Stomach (tissue), 4 donors: ENCODE data around the gene TSKS.

Source experiments
- EP300 ChIP-seq: sonication (generic); formaldehyde crosslinking; IDR thresholded peaks from one replicate; pipeline ENCODE4 v1.6.1; 2017; ENCODE audit warnings: antibody characterized with exemption
- POLR2A ChIP-seq, 4 donors: fragments of 450-650 bp; IDR thresholded peaks; one replicate each; pipeline ENCODE4 v1.6.1; 2016; ENCODE audit warnings: antibody characterized with exemption in 4 of 4, control low read depth in 2 of 4, mild to moderate bottlenecking in 1 of 4, moderate library complexity in 1 of 4
- POLR2AphosphoS5 ChIP-seq, 3 donors: sonication (generic); formaldehyde crosslinking; IDR thresholded peaks; one replicate each; pipeline ENCODE4 v1.6.1; 2016; ENCODE audit warnings: antibody characterized with exemption in 3 of 3
- TF ChIP-seq, protein P1 (sequence below), 7 experiments: fragments of 450-650 bp in 4 of 7; fragments of 200-600 bp in 3 of 7; sonication (generic) in 3 of 7; IDR thresholded peaks; one replicate each; pipeline ENCODE4 v1.5.1; 2016 to 2019; ENCODE audit warnings: antibody characterized with exemption in 7 of 7, control low read depth in 2 of 7, mild to moderate bottlenecking in 1 of 7

DNA sequence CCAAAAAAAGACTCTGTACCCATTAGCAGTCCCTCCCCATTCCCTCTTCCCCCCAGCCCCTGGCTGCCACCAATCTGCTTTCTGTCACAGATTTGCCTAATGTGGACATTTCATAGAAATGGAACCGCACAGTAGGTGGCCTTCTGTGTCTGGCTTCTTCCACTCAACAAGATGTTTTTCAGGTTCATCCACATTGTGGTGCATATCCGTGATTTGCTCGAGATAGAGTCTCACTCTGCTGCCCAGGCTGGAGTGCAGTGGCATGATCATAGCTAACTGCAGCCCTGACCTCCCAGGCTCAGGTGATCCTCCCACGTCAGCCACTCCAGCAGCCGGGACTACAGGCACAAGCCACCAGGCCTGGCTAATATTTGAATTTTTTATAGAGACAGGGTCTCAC, 24.6 kb upstream of the TSKS start:
- TF ChIP-seq, protein P1, sequence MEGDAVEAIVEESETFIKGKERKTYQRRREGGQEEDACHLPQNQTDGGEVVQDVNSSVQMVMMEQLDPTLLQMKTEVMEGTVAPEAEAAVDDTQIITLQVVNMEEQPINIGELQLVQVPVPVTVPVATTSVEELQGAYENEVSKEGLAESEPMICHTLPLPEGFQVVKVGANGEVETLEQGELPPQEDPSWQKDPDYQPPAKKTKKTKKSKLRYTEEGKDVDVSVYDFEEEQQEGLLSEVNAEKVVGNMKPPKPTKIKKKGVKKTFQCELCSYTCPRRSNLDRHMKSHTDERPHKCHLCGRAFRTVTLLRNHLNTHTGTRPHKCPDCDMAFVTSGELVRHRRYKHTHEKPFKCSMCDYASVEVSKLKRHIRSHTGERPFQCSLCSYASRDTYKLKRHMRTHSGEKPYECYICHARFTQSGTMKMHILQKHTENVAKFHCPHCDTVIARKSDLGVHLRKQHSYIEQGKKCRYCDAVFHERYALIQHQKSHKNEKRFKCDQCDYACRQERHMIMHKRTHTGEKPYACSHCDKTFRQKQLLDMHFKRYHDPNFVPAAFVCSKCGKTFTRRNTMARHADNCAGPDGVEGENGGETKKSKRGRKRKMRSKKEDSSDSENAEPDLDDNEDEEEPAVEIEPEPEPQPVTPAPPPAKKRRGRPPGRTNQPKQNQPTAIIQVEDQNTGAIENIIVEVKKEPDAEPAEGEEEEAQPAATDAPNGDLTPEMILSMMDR (IDR thresholded peaks at IDR 0.05): no peak
- no peak for TF ChIP-seq POLR2A (IDR thresholded peaks at IDR 0.05)
- no peak for TF ChIP-seq EP300
- TF ChIP-seq POLR2AphosphoS5 (IDR thresholded peaks at IDR 0.05): no peak
